HG03135 (cell line): ENCODE data around the gene MYBL2.

Source experiments
- ATAC-seq: cut with Tn5 transposase; IDR thresholded peaks from one replicate; pipeline ENCODE4 v1.9.1; 2021; ENCODE audit warnings: mild to moderate bottlenecking, moderate library complexity; ENCODE audit not compliant: unreplicated experiment

MYBL2 gene

DNA sequence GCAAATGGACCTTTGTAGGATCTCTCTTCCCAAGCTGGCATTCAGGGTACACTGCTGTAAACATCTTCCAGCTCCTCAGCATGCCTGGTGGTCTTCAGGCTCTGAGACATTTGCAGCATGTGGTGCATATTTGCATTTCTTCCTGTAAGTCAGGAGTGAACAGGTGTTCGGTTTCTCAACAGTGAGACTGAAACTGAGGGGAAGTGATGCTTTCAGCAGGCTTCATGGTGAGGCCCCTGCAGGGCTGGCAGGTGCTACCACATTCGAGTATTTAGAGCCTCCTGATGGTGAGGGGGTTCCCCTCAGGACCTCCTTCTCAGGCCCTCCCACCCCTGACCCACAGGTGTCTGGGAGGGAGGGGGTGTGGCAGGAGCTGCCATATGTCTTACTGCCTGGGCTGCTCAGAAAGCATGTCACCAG is 15.1 kb downstream of the MYBL2 start:
- ATAC-seq, result peak; percentile 95

GRCh38 chr20:43682446-43682845 is 15.5 kb downstream of the MYBL2 start:
- peak; percentile 22 for ATAC-seq

DNA sequence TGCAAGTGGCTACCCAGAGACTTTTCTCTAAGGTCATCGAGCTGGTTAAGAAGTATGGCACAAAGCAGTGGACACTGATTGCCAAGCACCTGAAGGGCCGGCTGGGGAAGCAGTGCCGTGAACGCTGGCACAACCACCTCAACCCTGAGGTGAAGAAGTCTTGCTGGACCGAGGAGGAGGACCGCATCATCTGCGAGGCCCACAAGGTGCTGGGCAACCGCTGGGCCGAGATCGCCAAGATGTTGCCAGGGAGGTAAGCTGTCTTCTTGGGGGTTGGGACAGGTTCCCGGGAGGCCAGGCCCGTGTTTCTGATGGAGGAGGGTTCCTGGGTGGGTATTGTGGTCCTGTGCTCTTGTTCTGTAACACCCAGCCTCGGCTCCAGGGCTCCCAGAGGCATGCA is 19.9 kb downstream of the MYBL2 start:
- no peak for ATAC-seq

- ATAC-seq, result no peak
These were observed 22.3 kb downstream of the MYBL2 start for GRCh38 chr20:43689165-43689564.

- no peak for ATAC-seq
These were observed 24.2 kb downstream of the MYBL2 start for GRCh38 chr20:43690943-43691598.

GRCh38 chr20:43691928-43692524 is 25.1 kb downstream of the MYBL2 start:
- ATAC-seq, result no peak

GRCh38 chr20:43694763-43695162 is 27.8 kb downstream of the MYBL2 start:
- ATAC-seq, result no peak

DNA sequence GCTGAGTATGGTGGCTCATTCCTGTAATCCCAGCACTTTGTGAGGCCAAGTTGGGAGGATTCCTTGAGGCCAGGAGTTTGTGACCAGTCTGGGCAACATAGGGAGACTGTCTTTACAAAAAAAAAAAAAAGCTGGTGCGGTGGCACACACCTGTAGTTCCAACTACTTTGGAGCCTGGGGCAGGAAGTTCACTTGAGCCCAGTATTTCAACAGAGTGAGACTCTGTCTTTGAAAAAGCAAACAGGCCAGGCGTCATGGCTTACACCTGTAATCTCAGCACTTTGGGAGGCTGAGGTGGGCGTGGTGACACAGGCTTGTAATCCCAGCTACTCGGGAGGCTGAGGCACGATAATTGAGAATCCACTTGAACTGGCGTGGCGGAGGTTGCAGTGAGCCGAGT is 28.7 kb downstream of the MYBL2 start:
- ATAC-seq, result no peak

DNA sequence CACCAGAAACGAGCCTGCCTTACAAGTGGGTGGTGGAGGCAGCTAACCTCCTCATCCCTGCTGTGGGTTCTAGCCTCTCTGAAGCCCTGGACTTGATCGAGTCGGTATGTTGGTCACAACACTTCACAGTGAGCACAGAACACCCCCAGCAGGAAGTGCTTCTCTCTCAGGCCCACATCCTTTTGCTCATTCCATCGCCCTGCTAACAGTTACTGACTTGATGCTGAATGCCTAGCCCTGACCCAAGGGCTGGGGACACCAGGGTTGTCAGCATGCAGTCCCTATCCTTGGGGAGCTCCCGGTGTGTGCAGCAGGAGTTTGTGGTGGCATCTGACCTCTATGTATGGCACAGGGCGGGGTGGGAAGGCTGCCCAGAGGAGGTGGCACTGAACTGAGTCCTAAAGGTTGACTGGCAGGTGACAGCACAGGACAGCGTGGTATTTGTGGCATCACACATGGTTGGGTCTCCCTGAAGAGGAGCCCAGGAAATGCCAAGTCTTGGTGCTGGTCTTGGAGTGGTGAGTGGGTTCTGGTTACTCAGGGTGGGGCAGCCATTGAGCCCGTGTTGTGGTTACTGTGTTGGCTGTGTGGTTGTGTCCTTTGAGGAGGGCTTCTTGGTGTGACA is 33.1 kb downstream of the MYBL2 start:
- ATAC-seq, result no peak

DNA sequence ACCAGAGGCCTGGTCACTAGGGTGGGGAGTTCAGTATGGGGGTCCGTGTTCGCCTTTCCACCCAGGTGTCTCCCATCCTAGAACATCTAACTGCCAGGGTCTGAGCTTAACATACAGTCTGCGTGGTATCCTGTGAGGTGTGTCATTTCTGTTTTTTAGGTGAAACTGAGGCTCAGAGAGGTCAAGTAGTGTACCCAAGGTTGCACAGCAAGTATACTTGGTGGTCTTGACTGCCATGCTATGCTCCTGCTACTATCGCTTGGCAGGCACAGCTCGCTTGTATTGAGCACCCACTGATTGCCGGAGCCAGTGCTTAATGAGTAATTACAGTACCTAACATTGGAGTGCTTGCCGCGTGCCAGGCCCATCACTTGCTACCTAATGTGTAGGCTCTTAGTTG is 33.7 kb downstream of the MYBL2 start:
- no peak for ATAC-seq

DNA sequence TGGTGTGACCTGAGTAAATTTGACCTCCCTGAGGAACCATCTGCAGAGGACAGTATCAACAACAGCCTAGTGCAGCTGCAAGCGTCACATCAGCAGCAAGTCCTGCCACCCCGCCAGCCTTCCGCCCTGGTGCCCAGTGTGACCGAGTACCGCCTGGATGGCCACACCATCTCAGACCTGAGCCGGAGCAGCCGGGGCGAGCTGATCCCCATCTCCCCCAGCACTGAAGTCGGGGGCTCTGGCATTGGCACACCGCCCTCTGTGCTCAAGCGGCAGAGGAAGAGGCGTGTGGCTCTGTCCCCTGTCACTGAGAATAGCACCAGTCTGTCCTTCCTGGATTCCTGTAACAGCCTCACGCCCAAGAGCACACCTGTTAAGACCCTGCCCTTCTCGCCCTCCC is 35.6 kb downstream of the MYBL2 start:
- no peak for ATAC-seq

DNA sequence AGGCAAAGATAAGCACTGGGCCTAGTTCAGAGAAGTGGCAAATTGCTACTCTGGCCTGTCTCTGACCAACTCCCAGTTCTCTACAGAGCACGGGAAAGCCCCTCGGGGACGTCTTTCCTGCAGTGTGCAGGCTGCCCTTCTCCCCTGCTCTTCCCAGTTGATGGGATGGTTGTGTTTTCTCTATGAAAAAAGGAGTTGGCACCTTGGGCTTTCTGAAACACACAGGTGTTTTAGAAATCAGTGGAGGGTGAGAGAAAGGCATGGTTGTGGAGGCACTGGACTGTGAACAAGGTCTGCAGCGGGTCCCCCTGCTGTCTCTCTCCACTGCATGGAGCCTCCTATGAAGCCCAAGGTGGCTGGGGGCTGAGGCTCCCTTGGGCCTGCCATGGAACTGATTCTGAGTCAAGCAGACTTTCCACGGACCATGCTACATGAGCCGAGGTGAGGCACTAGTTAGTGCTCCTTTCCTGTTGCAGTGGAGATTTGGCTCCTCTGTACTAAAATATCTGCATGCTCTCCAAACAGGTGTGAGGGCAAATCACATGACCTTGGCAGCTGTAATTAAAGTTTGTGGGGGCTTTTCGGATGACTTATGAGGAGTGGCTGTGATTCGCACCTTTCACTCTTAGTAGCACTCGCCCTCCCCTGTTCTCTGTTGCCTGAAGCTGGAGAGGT is 43.6 kb downstream of the MYBL2 start:
- peak; percentile 54 for ATAC-seq

DNA sequence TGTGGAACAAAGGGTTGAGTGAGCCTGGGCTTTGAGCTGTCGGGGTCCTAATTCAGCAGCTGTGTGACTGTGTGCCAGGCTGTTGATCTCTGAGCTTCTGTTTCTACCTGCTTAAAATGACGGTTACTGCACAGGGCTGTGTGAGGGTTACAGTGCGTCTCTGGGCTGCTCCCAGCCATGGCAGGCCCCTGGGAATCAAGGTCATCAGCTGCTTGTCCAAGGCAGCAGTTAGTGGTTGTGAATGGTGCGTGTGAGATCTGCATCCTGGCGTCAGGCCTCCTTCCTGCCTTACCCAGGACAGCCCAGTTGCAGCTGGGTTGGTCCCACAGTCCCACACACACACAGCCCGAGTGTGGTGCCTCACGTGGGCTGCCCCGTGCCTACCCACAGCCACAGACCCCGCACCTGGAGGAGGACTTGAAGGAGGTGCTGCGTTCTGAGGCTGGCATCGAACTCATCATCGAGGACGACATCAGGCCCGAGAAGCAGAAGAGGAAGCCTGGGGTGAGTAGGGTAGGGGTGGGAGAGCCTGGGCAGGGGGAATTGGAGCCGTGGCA is 44.3 kb downstream of the MYBL2 start:
- no peak for ATAC-seq

GRCh38 chr20:43715044-43715443 is 48.1 kb downstream of the MYBL2 start:
- ATAC-seq, result no peak

- no peak for ATAC-seq
These were observed 48.6 kb downstream of the MYBL2 start for GRCh38 chr20:43715511-43715910.

DNA sequence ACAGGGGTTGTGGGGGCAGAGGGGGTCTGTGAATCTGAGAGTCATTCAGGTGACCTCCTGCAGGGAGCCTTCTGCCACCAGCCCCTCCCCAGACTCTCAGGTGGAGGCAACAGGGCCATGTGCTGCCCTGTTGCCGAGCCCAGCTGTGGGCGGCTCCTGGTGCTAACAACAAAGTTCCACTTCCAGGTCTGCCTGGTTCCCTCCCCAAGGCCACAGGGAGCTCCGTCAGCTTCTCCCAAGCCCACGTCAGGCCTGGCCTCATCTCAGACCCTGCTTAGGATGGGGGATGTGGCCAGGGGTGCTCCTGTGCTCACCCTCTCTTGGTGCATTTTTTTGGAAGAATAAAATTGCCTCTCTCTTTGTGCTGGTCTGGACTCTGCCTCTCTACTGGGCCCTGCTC is 49.2 kb downstream of the MYBL2 start:
- ATAC-seq, result no peak

DNA sequence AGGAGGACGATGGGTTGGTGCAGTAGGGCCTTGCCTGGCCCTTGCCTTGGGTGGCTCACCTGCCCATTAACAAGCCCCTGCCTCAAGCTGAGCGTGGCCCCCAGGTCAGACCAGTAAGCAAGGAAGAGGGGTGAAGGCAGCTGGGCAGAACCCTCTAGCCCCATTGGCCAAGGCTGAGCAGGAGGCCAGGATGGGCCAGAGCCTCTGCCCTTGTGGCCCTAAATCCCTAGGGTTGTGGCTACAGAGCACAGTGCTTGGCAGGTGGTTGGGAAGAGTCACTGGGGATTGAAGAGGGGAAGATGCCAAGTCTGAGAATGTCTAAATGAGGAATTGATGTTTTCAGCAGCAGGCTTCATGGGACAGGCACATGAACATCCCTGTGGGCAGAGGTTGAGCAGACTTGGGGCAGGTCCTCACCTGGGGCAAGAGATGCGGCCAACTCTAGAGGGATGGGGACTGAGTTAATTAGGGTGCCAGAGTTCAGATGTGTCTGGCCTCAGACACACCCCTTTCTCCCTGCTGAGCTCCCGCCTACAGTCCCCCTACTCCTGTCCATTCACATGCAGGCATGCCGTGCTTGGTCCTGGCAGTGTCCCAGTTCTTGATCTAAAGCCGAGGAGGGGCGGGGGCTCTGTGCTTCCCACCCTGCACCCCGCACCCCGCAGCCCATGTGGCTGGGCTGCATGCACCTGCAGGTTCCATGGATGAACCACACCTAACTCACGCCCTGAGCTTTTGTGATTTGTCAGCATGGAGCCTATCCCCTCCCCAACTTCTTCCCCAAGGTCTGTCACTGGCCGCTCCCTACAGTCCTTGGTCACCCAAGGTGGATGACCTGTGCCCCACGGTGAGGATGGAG is 50.1 kb downstream of the MYBL2 start:
- ATAC-seq, result no peak

- no peak for ATAC-seq
These were observed 50.7 kb downstream of the MYBL2 start for GRCh38 chr20:43717616-43717995.

DNA sequence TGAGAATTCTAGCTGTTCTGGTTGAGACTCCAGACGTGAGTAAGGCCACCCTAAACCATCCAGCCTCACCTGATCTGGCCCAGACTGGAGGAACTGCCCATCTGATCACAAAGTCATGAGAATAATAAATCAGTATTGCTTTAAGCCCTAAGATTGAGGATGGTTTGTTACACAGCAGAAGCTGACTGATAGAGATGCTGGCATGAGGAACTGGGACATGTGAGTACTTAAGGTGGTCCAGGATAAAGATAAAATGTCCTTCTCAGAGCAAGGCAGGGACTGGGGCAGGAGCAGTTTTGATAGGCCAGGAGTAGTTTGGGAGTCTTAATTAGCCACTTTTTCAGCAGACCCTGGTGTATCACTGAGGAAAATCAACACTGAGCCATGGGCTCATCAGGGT is 53.1 kb downstream of the MYBL2 start:
- no peak for ATAC-seq

DNA sequence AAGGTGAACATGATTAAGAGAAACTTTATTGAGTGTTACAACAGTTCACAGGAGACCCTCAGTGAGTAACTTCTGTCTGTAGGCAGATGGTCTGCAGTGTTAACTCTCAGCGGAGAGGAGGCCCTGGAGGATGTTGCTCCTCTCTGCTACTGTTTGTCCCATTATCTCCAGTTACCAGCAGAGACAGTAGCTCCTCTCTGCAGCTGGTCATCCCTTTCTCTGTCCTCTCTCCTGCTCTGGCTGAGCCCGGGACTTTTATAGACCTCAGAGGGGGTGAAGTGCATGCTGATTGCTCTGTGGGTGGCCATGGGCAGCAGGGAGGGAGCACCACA is 54.1 kb downstream of the MYBL2 start:
- ATAC-seq, result no peak
